H1 (cell line): Measurements from ENCODE around the gene TMEM120A.

Experiments
- EP300 ChIP-seq, 2 experiments: IDR thresholded peaks; 1 replicate in 1 of 2; 2 replicates in 1 of 2; pipeline ENCODE4 v1.6.1; 2011 to 2012; ENCODE audit warnings: low read depth in 2 of 2, low read length in 2 of 2, mild to moderate bottlenecking in 2 of 2, borderline replicate concordance in 1 of 2, inconsistent platforms in 1 of 2, moderate library complexity in 1 of 2
- EZH2 ChIP-seq: fragments of 200-600 bp; sonication (generic); IDR thresholded peaks from 2 replicates; pipeline ENCODE4 v1.7.1; 2012; ENCODE audit warnings: low read depth, mild to moderate bottlenecking, moderate library complexity, low read length, inconsistent platforms; ENCODE audit not compliant: severe bottlenecking
- GABPA ChIP-seq: IDR thresholded peaks from 2 replicates; pipeline ENCODE4 v1.6.1; 2011; ENCODE audit warnings: mild to moderate bottlenecking, low read length, moderate library complexity, borderline replicate concordance; ENCODE audit not compliant: insufficient read depth
- MAFK ChIP-seq: IDR thresholded peaks from 2 replicates; pipeline ENCODE4 v1.6.1; 2012; ENCODE audit warnings: low read depth, mild to moderate bottlenecking, improper control_type of control experiment, low read length
- POLR2A ChIP-seq, 2 experiments: IDR thresholded peaks; 1 replicate in 1 of 2; 2 replicates in 1 of 2; pipeline ENCODE4 v1.6.1; 2011; ENCODE audit warnings: low read depth in 2 of 2, low read length in 2 of 2, mild to moderate bottlenecking in 2 of 2; ENCODE audit errors: control extremely low read depth in 1 of 2
- POLR2AphosphoS5 ChIP-seq: IDR thresholded peaks from 2 replicates; pipeline ENCODE4 v1.6.1; 2011; ENCODE audit warnings: low read depth, low read length
- TAF1 ChIP-seq: IDR thresholded peaks from 2 replicates; pipeline ENCODE4 v1.6.1; 2011; ENCODE audit warnings: mild to moderate bottlenecking, low read depth, low read length
- TF ChIP-seq, protein P1 (sequence below), 3 experiments: IDR thresholded peaks; 1 replicate in 2 of 3; 2 replicates in 1 of 3; pipeline versions ENCODE4 v1.5.1 to v1.6.1; 2011; ENCODE audit warnings: low read length in 3 of 3, mild to moderate bottlenecking in 3 of 3, inconsistent platforms in 2 of 3, low read depth in 1 of 3, moderate library complexity in 1 of 3; ENCODE audit not compliant: insufficient read depth in 1 of 3; ENCODE audit errors: control extremely low read depth in 1 of 3
- TF ChIP-seq, protein P2 (sequence below): IDR thresholded peaks from 2 replicates; pipeline ENCODE4 v1.6.1; 2012; ENCODE audit warnings: inconsistent platforms

DNA sequence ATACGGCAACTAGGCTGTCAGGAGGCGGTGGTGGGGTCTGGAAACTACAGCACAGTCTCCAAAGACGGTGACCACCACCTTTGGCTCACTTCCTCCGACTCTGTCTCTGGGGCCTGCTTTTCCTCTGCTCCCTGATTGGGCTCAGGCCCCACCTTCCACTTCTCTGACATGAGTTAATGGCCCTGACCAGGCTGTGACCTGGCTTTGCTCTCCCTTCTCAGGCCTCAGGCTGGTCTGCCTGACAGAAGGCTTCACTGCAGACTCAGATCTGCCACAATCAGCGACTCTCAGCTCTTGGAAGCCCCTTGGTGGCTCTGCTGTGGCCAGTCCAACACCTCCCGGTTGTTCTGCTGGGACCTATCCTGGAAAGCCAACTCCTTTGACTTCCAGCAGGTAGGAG, 45.7 kb upstream of the TMEM120A start:
- TF ChIP-seq, protein P1, sequence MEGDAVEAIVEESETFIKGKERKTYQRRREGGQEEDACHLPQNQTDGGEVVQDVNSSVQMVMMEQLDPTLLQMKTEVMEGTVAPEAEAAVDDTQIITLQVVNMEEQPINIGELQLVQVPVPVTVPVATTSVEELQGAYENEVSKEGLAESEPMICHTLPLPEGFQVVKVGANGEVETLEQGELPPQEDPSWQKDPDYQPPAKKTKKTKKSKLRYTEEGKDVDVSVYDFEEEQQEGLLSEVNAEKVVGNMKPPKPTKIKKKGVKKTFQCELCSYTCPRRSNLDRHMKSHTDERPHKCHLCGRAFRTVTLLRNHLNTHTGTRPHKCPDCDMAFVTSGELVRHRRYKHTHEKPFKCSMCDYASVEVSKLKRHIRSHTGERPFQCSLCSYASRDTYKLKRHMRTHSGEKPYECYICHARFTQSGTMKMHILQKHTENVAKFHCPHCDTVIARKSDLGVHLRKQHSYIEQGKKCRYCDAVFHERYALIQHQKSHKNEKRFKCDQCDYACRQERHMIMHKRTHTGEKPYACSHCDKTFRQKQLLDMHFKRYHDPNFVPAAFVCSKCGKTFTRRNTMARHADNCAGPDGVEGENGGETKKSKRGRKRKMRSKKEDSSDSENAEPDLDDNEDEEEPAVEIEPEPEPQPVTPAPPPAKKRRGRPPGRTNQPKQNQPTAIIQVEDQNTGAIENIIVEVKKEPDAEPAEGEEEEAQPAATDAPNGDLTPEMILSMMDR (IDR thresholded peaks at IDR 0.05; ENCODE audit: control extremely low read depth in 1 of 3, insufficient read depth in 1 of 3, low read depth in 1 of 3, low read length in 3 of 3): no peak
- TF ChIP-seq POLR2A (IDR thresholded peaks at IDR 0.05; ENCODE audit: control extremely low read depth in 1 of 2, low read depth in 2 of 2, low read length in 2 of 2): no peak
- TF ChIP-seq, protein P2, sequence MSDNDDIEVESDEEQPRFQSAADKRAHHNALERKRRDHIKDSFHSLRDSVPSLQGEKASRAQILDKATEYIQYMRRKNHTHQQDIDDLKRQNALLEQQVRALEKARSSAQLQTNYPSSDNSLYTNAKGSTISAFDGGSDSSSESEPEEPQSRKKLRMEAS: no peak
- TF ChIP-seq MAFK: no peak
- TF ChIP-seq EZH2: no peak
- no peak for TF ChIP-seq TAF1
- no peak for TF ChIP-seq POLR2AphosphoS5
- TF ChIP-seq GABPA: no peak
- TF ChIP-seq EP300 (IDR thresholded peaks at IDR 0.05; ENCODE audit: borderline replicate concordance in 1 of 2, low read depth in 2 of 2, low read length in 2 of 2): no peak
